ENCODE data around the gene VAV3.

DNA sequence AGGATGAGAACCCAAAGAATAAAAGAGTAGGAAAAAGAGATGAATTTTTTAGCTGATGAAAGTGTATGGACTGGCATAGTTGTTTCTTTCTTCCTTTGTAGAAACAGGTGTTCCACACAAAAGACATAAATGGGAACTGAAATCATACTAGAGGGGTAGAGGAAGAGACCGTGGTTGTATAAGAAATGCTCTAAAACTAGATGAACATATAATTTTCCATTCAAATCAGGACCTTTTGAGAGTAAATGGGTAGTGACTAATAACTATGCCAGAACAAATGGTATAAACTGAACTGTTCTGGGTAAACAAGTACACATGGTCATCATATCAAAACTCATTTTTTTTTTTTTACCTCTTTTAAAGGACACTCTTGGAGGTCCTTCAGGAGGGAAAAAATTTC lies 344.2 kb downstream of the VAV3 start:
- TF ChIP-seq SPI1 (IDR thresholded peaks at IDR 0.05; ENCODE audit: borderline replicate concordance, low read depth) (no peak), POLR2AphosphoS5 (IDR thresholded peaks at IDR 0.05; ENCODE audit: low read depth) (no peak)
